ENCODE data around the gene FIBCD1. TPM values are rescaled to one million over a fixed set of nuclear protein-coding genes. Genes with fewer than 3 reads are reported as not detected.
A peak's percentile ranks its signal among the peaks of the same experiment; 100 is the strongest.

The FIBCD1 gene
- total and polyA plus RNA-seq, 9 of the 15 experiments (the other 6 are each of a cell fraction or from before 2014, with no cell fraction given), result 0.53 to 1.2 (median 0.95) TPM; not detected in 4

DNA sequence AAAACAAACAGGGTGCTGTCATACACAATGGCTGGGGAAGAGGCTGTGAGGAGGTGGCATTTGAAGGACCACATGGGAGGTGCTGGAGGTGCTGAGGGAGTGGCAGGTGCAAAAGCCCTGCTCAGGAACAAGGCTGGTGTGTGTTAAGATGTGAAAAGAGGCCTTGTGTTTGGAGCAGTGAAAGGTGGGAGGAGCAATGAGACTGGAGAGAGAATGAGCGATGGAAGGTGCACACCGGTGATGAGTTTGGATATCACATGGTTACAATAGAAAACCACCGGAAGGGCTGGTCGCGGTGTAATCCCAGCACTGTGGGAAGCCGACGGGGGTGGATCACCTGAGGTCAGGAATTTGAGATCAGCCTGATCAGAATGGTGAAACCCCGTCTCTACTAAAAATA, 9.2 kb upstream of the FIBCD1 start:
- no peak for FAIRE-seq
- POLR2A ChIA-PET, result interaction anchor here (0.7 to 7.4 kb wide), 6 partner anchors 9 to 103 kb away, joined by 3 to 93 read pairs (median 4); no protein-coding TSS in a partner anchor
- H3K4me1 ChIP-seq (replicated peaks in 1 of 2; ENCODE audit: control insufficient read depth in 2 of 2, insufficient read depth in 2 of 2, low read length in 2 of 2), result peaks cover 6% of the 10 kb centered on the region in 2 experiments; a peak in 4 of 5 replicates
- ATAC-seq, result no peak
- H2AFZ ChIP-seq (ENCODE audit: low read depth, low read length), result no peak overlapping the region
- peaks cover 27 to 68% of the 10 kb centered on the region in 2 experiments for H3K27me3 ChIP-seq (ENCODE audit: control insufficient read depth in 2 of 2, insufficient read depth in 2 of 2, low read length in 2 of 2)
- H3K9ac ChIP-seq (ENCODE audit: insufficient read depth in 1 of 2, low read depth in 2 of 2, low read length in 2 of 2), result no peak overlapping the region
- H3K4me3 ChIP-seq, result no peak overlapping the region
- 2% methylated on average over 8 of the region's 8 CpGs for WGBS (ENCODE audit: insufficient coverage, low coverage, missing lambda C conversion rate)
- intact Hi-C loops (cut with micrococcal nuclease) (no loop called here), in situ Hi-C loops (cut with MboI) (no loop called here)
- H3K27ac ChIP-seq (ENCODE audit: extremely low read depth, low read depth, low read length), result no peak overlapping the region
- H4K20me1 ChIP-seq (replicated peaks; ENCODE audit: control insufficient read depth, insufficient read depth, low read length), result peaks cover 30% of the 10 kb centered on the region
- H3K36me3 ChIP-seq (ENCODE audit: control insufficient read depth, insufficient read depth, low read length), result no peaks in the 10 kb centered on the region
- H3K9me3 ChIP-seq (replicated peaks; ENCODE audit: control insufficient read depth, insufficient read depth, low read depth, low read length), result peaks cover 9% of the 10 kb centered on the region
- no peak overlapping the region for H3K4me2 ChIP-seq (ENCODE audit: insufficient read depth, low read length)
- BruUV-seq (replicated peaks), result no TSS peak
- CTCF ChIA-PET (ENCODE audit: low intra/inter-chr PET ratio), result no interaction called here
- H3K9me1 ChIP-seq (ENCODE audit: control insufficient read depth, insufficient read depth, low read length), result peaks cover 8% of the 10 kb centered on the region
- peak in 1 of 4 experiments; percentile 56 for DNase-seq (ENCODE audit: extremely low read depth in 1 of 4, low spot score in 3 of 4)
- H3K79me2 ChIP-seq (ENCODE audit: control insufficient read depth, insufficient read depth, low read length), result no peaks in the 10 kb centered on the region
- TF ChIP-seq NR2C1 (IDR thresholded peaks at IDR 0.05), result no peak
- no peak for TF ChIP-seq NR2C1 (tag; IDR thresholded peaks at IDR 0.05)
- no peak for TF ChIP-seq CBX2 (IDR thresholded peaks at IDR 0.05; ENCODE audit: insufficient read depth, low read length, poor library complexity, severe bottlenecking)
- TF ChIP-seq, protein P1, sequence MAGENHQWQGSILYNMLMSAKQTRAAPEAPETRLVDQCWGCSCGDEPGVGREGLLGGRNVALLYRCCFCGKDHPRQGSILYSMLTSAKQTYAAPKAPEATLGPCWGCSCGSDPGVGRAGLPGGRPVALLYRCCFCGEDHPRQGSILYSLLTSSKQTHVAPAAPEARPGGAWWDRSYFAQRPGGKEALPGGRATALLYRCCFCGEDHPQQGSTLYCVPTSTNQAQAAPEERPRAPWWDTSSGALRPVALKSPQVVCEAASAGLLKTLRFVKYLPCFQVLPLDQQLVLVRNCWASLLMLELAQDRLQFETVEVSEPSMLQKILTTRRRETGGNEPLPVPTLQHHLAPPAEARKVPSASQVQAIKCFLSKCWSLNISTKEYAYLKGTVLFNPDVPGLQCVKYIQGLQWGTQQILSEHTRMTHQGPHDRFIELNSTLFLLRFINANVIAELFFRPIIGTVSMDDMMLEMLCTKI (IDR thresholded peaks at IDR 0.05; ENCODE audit: partially characterized antibody), result no peak
- no peak for TF ChIP-seq DACH1 (IDR thresholded peaks at IDR 0.05; ENCODE audit: partially characterized antibody)
- TF ChIP-seq NFE2 (IDR thresholded peaks at IDR 0.05; ENCODE audit: low read depth), result no peak
- TF ChIP-seq, protein P2, sequence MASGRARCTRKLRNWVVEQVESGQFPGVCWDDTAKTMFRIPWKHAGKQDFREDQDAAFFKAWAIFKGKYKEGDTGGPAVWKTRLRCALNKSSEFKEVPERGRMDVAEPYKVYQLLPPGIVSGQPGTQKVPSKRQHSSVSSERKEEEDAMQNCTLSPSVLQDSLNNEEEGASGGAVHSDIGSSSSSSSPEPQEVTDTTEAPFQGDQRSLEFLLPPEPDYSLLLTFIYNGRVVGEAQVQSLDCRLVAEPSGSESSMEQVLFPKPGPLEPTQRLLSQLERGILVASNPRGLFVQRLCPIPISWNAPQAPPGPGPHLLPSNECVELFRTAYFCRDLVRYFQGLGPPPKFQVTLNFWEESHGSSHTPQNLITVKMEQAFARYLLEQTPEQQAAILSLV (tag; IDR thresholded peaks at IDR 0.05), result no peak
- no peak for TF ChIP-seq SPI1 (IDR thresholded peaks at IDR 0.05; ENCODE audit: borderline replicate concordance, low read depth, low read length)
- TF ChIP-seq SMC3 (conservative IDR thresholded peaks at IDR 0.05; ENCODE audit: insufficient read depth, low read depth, low read length), result no peak
- TF ChIP-seq, protein P3, sequence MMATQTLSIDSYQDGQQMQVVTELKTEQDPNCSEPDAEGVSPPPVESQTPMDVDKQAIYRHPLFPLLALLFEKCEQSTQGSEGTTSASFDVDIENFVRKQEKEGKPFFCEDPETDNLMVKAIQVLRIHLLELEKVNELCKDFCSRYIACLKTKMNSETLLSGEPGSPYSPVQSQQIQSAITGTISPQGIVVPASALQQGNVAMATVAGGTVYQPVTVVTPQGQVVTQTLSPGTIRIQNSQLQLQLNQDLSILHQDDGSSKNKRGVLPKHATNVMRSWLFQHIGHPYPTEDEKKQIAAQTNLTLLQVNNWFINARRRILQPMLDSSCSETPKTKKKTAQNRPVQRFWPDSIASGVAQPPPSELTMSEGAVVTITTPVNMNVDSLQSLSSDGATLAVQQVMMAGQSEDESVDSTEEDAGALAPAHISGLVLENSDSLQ (IDR thresholded peaks at IDR 0.05), result no peak
- TF ChIP-seq PRPF4 (IDR thresholded peaks at IDR 0.05; ENCODE audit: insufficient read depth, low read depth, low read length, poor library complexity, severe bottlenecking), result no peak
- no peak for TF ChIP-seq RBM39 (optimal IDR thresholded peaks at IDR 0.05; ENCODE audit: low read depth, low read length)
- no peak for TF ChIP-seq ZSCAN32 (CRISPR knock-in tag; IDR thresholded peaks at IDR 0.05)
- TF ChIP-seq ZNF146 (CRISPR knock-in tag; IDR thresholded peaks at IDR 0.05; ENCODE audit: unreplicated experiment), result no peak
- no peak for TF ChIP-seq MECOM (CRISPR knock-in tag; IDR thresholded peaks at IDR 0.05)
- TF ChIP-seq, protein P4, sequence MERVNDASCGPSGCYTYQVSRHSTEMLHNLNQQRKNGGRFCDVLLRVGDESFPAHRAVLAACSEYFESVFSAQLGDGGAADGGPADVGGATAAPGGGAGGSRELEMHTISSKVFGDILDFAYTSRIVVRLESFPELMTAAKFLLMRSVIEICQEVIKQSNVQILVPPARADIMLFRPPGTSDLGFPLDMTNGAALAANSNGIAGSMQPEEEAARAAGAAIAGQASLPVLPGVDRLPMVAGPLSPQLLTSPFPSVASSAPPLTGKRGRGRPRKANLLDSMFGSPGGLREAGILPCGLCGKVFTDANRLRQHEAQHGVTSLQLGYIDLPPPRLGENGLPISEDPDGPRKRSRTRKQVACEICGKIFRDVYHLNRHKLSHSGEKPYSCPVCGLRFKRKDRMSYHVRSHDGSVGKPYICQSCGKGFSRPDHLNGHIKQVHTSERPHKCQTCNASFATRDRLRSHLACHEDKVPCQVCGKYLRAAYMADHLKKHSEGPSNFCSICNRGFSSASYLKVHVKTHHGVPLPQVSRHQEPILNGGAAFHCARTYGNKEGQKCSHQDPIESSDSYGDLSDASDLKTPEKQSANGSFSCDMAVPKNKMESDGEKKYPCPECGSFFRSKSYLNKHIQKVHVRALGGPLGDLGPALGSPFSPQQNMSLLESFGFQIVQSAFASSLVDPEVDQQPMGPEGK (CRISPR knock-in tag; IDR thresholded peaks at IDR 0.05; ENCODE audit: borderline replicate concordance), result no peak
- no peak for TF ChIP-seq NCOR1 (IDR thresholded peaks at IDR 0.05)
- TF ChIP-seq MYBL2 (IDR thresholded peaks at IDR 0.05; ENCODE audit: low read depth), result no peak
- TF ChIP-seq MYBL2 (CRISPR knock-in tag; IDR thresholded peaks at IDR 0.05; ENCODE audit: borderline replicate concordance), result no peak
- TF ChIP-seq ZNF174 (CRISPR knock-in tag; IDR thresholded peaks at IDR 0.05), result no peak

Data from K562 (cell line).